ENCODE results near the gene MICAL2. TPM values are rescaled to one million over a fixed set of nuclear protein-coding genes. Genes with fewer than 3 reads are reported as not detected.

Gene MICAL2
- polyA plus RNA-seq, 1 experiment = 135 TPM

GRCh38 chr11:12193515-12194336 lies 83.3 kb downstream of the MICAL2 start:
- H3K36me3 ChIP-seq (ENCODE audit: control insufficient read depth, insufficient read depth, low read length) = 0 out of 2 replicates have a peak, but pooled peaks cover 2% of the 10 kb centered on the region
- no peaks in the 10 kb centered on the region for H3K27me3 ChIP-seq (ENCODE audit: control insufficient read depth, insufficient read depth, low read length)
- no peak for DNase-seq (ENCODE audit: low read depth)
- ChIA-PET CTCF (interaction anchor here (1.4 to 2.5 kb wide), 2 partner anchors 11 kb away, joined by 6 to 8 read pairs; no protein-coding TSS in a partner anchor), POLR2A (no interaction called here)
- no peak for TF ChIP-seq CTCF (IDR thresholded peaks at IDR 0.05; ENCODE audit: insufficient read depth, low read depth, low read length)
- no peak overlapping the region for H3K4me3 ChIP-seq (ENCODE audit: low read depth, low read length)

GRCh38 chr11:12195768-12196167 lies 85.4 kb downstream of the MICAL2 start:
- Histone ChIP-seq H3K27me3 (ENCODE audit: control insufficient read depth, insufficient read depth, low read length) (no peaks in the 10 kb centered on the region), H3K4me3 (ENCODE audit: low read depth, low read length) (no peak overlapping the region), H3K36me3 (ENCODE audit: control insufficient read depth, insufficient read depth, low read length) (0 out of 2 replicates have a peak, but pooled peaks cover 2% of the 10 kb centered on the region)
- TF ChIP-seq CTCF (IDR thresholded peaks at IDR 0.05; ENCODE audit: insufficient read depth, low read depth, low read length) = no peak
- DNase-seq (ENCODE audit: low read depth) = no peak
- ChIA-PET CTCF (no interaction called here), POLR2A (no interaction called here)

GRCh38 chr11:12196308-12196707 lies 85.9 kb downstream of the MICAL2 start:
- Histone ChIP-seq H3K27me3 (ENCODE audit: control insufficient read depth, insufficient read depth, low read length) (no peaks in the 10 kb centered on the region), H3K36me3 (ENCODE audit: control insufficient read depth, insufficient read depth, low read length) (0 out of 2 replicates have a peak, but pooled peaks cover 2% of the 10 kb centered on the region), H3K4me3 (ENCODE audit: low read depth, low read length) (no peak overlapping the region)
- no peak for DNase-seq (ENCODE audit: low read depth)
- POLR2A ChIA-PET = no interaction called here
- CTCF ChIA-PET = no interaction called here
- no peak for TF ChIP-seq CTCF (IDR thresholded peaks at IDR 0.05; ENCODE audit: insufficient read depth, low read depth, low read length)

GRCh38 chr11:12196872-12197271 lies 86.5 kb downstream of the MICAL2 start:
- no peak for DNase-seq (ENCODE audit: low read depth)
- Histone ChIP-seq H3K36me3 (ENCODE audit: control insufficient read depth, insufficient read depth, low read length) (0 out of 2 replicates have a peak, but pooled peaks cover 2% of the 10 kb centered on the region), H3K4me3 (ENCODE audit: low read depth, low read length) (no peak overlapping the region), H3K27me3 (ENCODE audit: control insufficient read depth, insufficient read depth, low read length) (no peaks in the 10 kb centered on the region)
- no peak for TF ChIP-seq CTCF (IDR thresholded peaks at IDR 0.05; ENCODE audit: insufficient read depth, low read depth, low read length)
- CTCF ChIA-PET = no interaction called here
- POLR2A ChIA-PET = no interaction called here

- H3K4me3 ChIP-seq (ENCODE audit: low read depth, low read length) = no peak overlapping the region
- ChIA-PET POLR2A (no interaction called here), CTCF (interaction anchor here (1.3 to 2.1 kb wide), 4 partner anchors 9 to 83 kb away, joined by 3 to 8 read pairs (median 4); no protein-coding TSS in a partner anchor)
- no peaks in the 10 kb centered on the region for H3K27me3 ChIP-seq (ENCODE audit: control insufficient read depth, insufficient read depth, low read length)
- no peak for DNase-seq (ENCODE audit: low read depth)
- TF ChIP-seq CTCF (IDR thresholded peaks at IDR 0.05; ENCODE audit: insufficient read depth, low read depth, low read length) = no peak
- 0 out of 2 replicates have a peak, but pooled peaks cover 2% of the 10 kb centered on the region for H3K36me3 ChIP-seq (ENCODE audit: control insufficient read depth, insufficient read depth, low read length)
Observed at GRCh38 chr11:12198251-12199222, 88.1 kb downstream of the MICAL2 start.

Measured in BJ (cell line).